ENCODE data around the gene TGFBR3. TPM values are rescaled to one million over a fixed set of nuclear protein-coding genes. Genes with fewer than 3 reads are reported as not detected.

TGFBR3 gene
- polyA plus RNA-seq, 1 donor: 112 TPM

- peak; percentile 22 for DNase-seq
These were observed 240.9 kb downstream of the TGFBR3 start for GRCh38 chr1:91645031-91645430.

GRCh38 chr1:91643431-91643830 lies 242.5 kb downstream of the TGFBR3 start:
- DNase-seq: no peak

GRCh38 chr1:91640877-91641526 lies 244.9 kb downstream of the TGFBR3 start:
- no peak for DNase-seq

- DNase-seq: no peak
These were observed 248.4 kb downstream of the TGFBR3 start for GRCh38 chr1:91637539-91637994.

- DNase-seq: no peak
These were observed 250.2 kb downstream of the TGFBR3 start for GRCh38 chr1:91635763-91636162.

GRCh38 chr1:91633438-91633837 lies 252.5 kb downstream of the TGFBR3 start:
- DNase-seq: no peak

GRCh38 chr1:91631718-91632330 lies 254.1 kb downstream of the TGFBR3 start:
- no peak for DNase-seq

GRCh38 chr1:91630803-91631202 lies 255.1 kb downstream of the TGFBR3 start:
- DNase-seq: no peak

Other genes with a start within 250 kb of the TGFBR3 start
- not detected for gene BRDT, start 63.2 kb upstream of the TGFBR3 start, polyA plus RNA-seq (ENCODE audit: insufficient read length)
- gene EPHX4, start 143.8 kb upstream of the TGFBR3 start, polyA plus RNA-seq (ENCODE audit: insufficient read length): 1.6 TPM
- gene SETSIP, start 189.3 kb upstream of the TGFBR3 start, polyA plus RNA-seq (ENCODE audit: insufficient read length): 0.52 TPM
- gene BTBD8, start 194.2 kb upstream of the TGFBR3 start, polyA plus RNA-seq (ENCODE audit: insufficient read length): 9.0 TPM